ENCODE data around the gene MIER3.

MIER3 gene

DNA sequence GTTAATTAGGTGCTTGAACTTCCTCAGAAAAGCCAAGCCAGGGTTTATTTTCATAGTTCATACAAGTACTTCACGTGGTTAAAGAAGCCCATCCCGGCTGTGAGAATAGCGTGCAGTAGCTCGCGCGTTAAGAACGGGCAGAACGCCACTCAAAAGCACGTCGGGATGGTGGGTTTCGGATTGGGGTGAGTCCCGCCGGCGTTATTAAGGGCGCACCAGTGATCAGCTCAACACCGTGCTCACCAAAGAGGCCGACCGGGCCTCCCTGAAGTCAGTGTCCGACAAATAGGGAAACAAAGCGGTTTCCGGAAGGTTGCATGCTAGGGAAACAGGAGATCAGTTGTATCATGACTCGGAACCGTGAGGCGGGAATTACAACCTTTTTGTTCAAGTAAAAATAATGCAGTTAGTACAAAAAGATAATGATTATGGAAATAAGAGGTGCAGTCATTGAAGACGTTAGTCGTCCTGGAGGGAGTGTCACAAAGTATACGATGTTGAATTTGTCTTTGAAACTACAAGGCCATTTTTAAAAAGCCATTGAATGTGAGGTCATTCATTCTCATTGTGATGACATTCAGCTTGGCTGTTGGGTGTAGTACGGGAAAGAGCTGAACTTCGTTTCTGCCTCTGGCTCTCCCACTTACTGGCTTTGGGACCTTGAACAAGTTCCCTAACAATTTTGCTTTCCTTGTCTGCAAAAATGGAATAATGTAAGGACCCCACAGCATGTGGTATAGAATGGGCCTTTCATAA, 41.5 kb downstream of the MIER3 start:
- Histone ChIP-seq H3K27me3 (no peaks in the 10 kb centered on the region), H3K4me3 (peak overlapping the region; percentile 67 to 74), H3K36me3 (peaks cover 0 to 4% (median 0%) of the 10 kb centered on the region in 3 donors), H3K4me1 (peaks cover 0 to 10% (median 4%) of the 10 kb centered on the region in 4 donors), H3K9me3 (no peaks in the 10 kb centered on the region), H3K27ac (peak overlapping the region; percentile 92 to 94)
- TF ChIP-seq, protein P1, sequence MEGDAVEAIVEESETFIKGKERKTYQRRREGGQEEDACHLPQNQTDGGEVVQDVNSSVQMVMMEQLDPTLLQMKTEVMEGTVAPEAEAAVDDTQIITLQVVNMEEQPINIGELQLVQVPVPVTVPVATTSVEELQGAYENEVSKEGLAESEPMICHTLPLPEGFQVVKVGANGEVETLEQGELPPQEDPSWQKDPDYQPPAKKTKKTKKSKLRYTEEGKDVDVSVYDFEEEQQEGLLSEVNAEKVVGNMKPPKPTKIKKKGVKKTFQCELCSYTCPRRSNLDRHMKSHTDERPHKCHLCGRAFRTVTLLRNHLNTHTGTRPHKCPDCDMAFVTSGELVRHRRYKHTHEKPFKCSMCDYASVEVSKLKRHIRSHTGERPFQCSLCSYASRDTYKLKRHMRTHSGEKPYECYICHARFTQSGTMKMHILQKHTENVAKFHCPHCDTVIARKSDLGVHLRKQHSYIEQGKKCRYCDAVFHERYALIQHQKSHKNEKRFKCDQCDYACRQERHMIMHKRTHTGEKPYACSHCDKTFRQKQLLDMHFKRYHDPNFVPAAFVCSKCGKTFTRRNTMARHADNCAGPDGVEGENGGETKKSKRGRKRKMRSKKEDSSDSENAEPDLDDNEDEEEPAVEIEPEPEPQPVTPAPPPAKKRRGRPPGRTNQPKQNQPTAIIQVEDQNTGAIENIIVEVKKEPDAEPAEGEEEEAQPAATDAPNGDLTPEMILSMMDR (IDR thresholded peaks at IDR 0.05) = no peak
- peak in 1 of 2 donors; percentile 50 for DNase-seq
- intact Hi-C loops (cut with DNase I; ENCODE audit: low total_unique reads) = no loop called here

DNA sequence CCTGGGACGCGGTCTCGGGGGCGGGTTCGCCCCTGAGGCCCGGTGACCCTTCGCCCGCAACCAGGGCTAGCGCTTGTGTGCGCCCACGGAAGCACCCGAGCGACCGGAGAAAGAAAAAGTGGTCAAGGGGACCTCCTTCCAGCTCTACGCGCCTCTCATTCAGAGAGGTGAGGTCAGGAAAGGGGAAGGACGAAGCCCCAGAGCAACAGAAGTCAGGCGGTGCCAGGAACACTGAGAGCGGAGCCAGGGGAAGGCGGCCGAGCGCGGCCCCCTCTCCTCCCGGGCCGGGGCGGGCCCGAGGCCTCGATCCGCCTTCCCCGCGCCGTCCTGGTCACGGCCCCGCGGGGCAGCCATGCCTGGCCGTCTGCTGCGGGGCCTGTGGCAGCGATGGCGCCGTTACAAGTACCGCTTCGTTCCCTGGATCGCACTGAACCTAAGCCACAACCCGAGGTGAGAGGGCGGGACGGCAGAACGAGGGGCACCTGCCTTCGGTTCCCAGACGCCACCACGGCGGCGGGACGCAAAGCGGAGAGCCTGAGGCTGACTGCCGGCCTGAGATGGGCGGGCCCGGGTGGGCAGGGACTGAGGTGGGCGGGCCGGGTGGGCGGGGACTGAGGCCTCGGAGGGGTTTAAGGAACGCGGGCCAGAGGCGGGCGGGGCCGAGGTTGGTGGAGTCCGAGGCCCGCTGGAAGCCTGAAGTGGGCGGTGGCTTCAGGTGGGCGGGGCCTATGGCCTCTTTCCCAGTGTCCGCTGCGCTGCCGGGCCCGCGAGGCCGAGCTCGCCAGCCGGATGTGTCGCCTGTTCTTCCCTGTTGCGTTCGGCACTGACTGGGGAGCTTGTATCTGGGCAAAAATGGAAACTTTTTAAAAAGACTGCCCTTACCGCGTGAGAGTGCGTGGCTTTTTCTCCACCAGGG, 42.4 kb downstream of the MIER3 start, which contains the start of gene SETD9:
TSS of gene SETD9 (plus strand) at position 303 of the 916 bp plus-strand sequence. CDS start at position 353, 50 bp downstream.
- peak; percentile 98 to 99 for DNase-seq
- Histone ChIP-seq H3K9me3 (no peaks in the 10 kb centered on the region), H3K4me1 (peaks cover 0 to 10% (median 4%) of the 10 kb centered on the region in 4 donors), H3K27me3 (no peaks in the 10 kb centered on the region), H3K36me3 (no peaks in the 10 kb centered on the region), H3K4me3 (peak within 1 kb of the TSS; percentile 67 to 74), H3K27ac (peak within 1 kb of the TSS; percentile 92 to 94)
- TF ChIP-seq, protein P1 (IDR thresholded peaks at IDR 0.05) = no peak
- intact Hi-C loops (cut with DNase I; ENCODE audit: low total_unique reads) = loop anchor here (2.0 to 5.0 kb wide), 3 partner anchors 43 to 263 kb away; partner anchors contain the start of genes MAP3K1 and MIER3

DNA sequence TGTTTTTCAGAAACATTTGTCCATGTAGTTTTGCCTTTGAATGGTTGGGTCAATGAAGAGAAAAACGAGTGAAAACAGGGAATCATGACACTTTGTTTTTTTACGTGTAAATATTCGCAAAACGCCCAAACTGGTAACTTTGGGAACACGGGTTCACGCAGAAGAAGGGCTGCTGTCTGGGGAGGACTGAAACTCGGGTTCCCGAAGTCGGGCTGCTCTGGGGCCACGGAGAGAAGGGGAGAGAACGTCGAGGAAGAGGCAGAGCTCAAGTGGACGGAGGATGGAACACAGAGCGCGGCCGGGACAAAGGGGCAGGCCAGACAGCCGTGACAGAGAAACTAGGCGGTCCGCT, 43.0 kb downstream of the MIER3 start:
- peaks cover 0 to 10% (median 4%) of the 10 kb centered on the region in 4 donors for H3K4me1 ChIP-seq
- H3K36me3 ChIP-seq = no peaks in the 10 kb centered on the region
- DNase-seq = peak in 1 of 2 donors; percentile 76
- H3K9me3 ChIP-seq = no peaks in the 10 kb centered on the region
- H3K4me3 ChIP-seq = peak overlapping the region; percentile 67 to 74
- intact Hi-C loops (cut with DNase I; ENCODE audit: low total_unique reads) = loop anchor here (2.0 to 5.0 kb wide), 3 partner anchors 43 to 264 kb away; partner anchors contain the start of genes MAP3K1 and MIER3
- TF ChIP-seq, protein P1 (IDR thresholded peaks at IDR 0.05) = peak in 1 of 2 experiments; percentile 7
- peaks cover 0 to 2% of the 10 kb centered on the region in 2 donors for H3K27me3 ChIP-seq
- peak overlapping the region; percentile 92 to 94 for H3K27ac ChIP-seq

DNA sequence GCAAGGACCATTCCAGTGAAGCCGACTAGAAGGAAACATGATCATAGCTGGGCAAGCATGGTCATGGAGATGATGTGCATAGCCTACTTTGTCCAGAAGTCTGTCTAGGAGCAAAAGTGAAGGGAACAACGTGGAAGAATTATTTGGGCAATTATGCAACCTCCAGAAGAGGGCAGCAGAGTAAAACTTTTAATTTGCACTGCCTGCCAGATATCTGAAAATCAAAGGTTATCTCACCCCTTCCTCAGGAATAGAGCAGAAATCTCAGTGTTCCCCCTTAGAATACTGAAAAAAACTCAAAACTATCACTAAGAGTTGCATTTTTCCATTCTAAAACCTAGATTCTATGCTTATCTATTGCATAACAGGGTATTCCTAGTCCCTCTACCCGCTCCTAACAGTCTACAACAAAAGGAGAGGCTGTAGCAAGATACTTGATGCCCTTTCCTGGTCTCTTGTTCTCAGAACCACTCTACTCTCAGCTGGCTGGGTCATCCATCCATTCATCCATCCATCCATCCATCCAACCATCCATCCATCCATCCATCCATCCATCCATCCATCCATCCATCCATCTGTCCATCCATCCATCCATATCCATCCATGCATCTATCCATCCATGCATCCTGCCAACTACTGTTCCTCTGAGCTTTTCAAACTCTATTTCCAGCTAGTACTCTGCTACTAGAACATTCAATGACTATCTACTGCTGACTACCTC, 50.9 kb downstream of the MIER3 start:
- Histone ChIP-seq H3K9me3 (no peaks in the 10 kb centered on the region), H3K36me3 (no peaks in the 10 kb centered on the region), H3K4me1 (no peaks in the 10 kb centered on the region), H3K4me3 (no peak overlapping the region), H3K27ac (no peak overlapping the region), H3K27me3 (peaks cover 0 to 2% of the 10 kb centered on the region in 2 donors)
- intact Hi-C loops (cut with DNase I; ENCODE audit: low total_unique reads) = loop anchor here (5.0 kb wide), 1 partner anchor 321 kb away; no protein-coding TSS in a partner anchor
- TF ChIP-seq, protein P1 (IDR thresholded peaks at IDR 0.05) = peak; percentile 64 to 68
- DNase-seq = no peak

DNA sequence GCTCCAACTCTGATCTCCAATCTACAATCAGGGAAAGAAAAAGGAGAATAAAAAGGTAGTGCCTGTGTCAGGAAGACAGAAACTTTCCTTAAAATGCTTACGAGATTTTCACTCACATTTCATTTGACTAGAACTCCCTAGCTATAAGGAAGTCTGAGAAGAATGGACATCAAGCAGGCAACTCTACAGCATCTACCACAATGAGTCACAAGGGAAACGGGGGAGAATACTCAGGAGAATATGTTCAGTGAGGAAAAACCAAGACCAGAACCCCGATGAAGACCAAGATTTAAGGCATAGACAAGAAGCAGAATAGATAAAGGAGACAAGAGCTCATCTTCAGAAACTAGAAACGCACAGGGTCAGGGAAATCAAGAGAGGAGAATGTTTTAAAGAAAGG, 51.5 kb downstream of the MIER3 start:
- TF ChIP-seq, protein P1 (IDR thresholded peaks at IDR 0.05) = no peak
- H3K4me1 ChIP-seq = no peaks in the 10 kb centered on the region
- H3K36me3 ChIP-seq = no peaks in the 10 kb centered on the region
- no peaks in the 10 kb centered on the region for H3K9me3 ChIP-seq
- DNase-seq = no peak
- no peak overlapping the region for H3K4me3 ChIP-seq
- intact Hi-C loops (cut with DNase I; ENCODE audit: low total_unique reads) = loop anchor here (5.0 kb wide), 1 partner anchor 322 kb away; no protein-coding TSS in a partner anchor
- H3K27me3 ChIP-seq = peaks cover 0 to 2% of the 10 kb centered on the region in 2 donors
- H3K27ac ChIP-seq = no peak overlapping the region
